Tibial nerve (tissue), 4 donors: ENCODE measurements around the gene JMJD1C.

Experiments used
- EP300 ChIP-seq, 2 donors: sonication (generic); formaldehyde crosslinking; IDR thresholded peaks; one replicate each; pipeline ENCODE4 v1.6.1; 2017; ENCODE audit warnings: antibody characterized with exemption in 2 of 2, mild to moderate bottlenecking in 1 of 2
- TF ChIP-seq, protein P1 (sequence below), 5 experiments: fragments of 200-600 bp in 3 of 5; fragments of 450-650 bp in 2 of 5; sonication (generic) in 3 of 5; IDR thresholded peaks; one replicate each; pipeline ENCODE4 v1.5.1; 2016 to 2019; ENCODE audit warnings: antibody characterized with exemption in 5 of 5, mild to moderate bottlenecking in 3 of 5, moderate library complexity in 2 of 5

GRCh38 chr10:63236113-63236935 lies 229.5 kb downstream of the JMJD1C start:
- TF ChIP-seq, protein P1, sequence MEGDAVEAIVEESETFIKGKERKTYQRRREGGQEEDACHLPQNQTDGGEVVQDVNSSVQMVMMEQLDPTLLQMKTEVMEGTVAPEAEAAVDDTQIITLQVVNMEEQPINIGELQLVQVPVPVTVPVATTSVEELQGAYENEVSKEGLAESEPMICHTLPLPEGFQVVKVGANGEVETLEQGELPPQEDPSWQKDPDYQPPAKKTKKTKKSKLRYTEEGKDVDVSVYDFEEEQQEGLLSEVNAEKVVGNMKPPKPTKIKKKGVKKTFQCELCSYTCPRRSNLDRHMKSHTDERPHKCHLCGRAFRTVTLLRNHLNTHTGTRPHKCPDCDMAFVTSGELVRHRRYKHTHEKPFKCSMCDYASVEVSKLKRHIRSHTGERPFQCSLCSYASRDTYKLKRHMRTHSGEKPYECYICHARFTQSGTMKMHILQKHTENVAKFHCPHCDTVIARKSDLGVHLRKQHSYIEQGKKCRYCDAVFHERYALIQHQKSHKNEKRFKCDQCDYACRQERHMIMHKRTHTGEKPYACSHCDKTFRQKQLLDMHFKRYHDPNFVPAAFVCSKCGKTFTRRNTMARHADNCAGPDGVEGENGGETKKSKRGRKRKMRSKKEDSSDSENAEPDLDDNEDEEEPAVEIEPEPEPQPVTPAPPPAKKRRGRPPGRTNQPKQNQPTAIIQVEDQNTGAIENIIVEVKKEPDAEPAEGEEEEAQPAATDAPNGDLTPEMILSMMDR (IDR thresholded peaks at IDR 0.05), result no peak
- TF ChIP-seq EP300 (IDR thresholded peaks at IDR 0.05), result peak in 1 of 2 donors; percentile 53
